ENCODE data around the gene CACYBP.
A peak's percentile ranks its signal among the peaks of the same experiment; 100 is the strongest.
"Not testable (repeated sequence)": the region's sequence is repeated elsewhere in the genome, so short reads cannot be mapped to it uniquely, and the experiment has no call there.

CACYBP gene

GRCh38 chr1:175005085-175005783 is 5.5 kb downstream of the CACYBP start:
- no peak for DNase-seq (ENCODE audit: low read depth in 4 of 4, low spot score in 1 of 4)

GRCh38 chr1:175009532-175009931 is 9.8 kb downstream of the CACYBP start:
- DNase-seq (ENCODE audit: low read depth in 4 of 4, low spot score in 1 of 4) = no peak

- no peak for DNase-seq (ENCODE audit: low read depth in 4 of 4, low spot score in 1 of 4)
Measured at GRCh38 chr1:175013445-175013844, 13.7 kb downstream of the CACYBP start.

GRCh38 chr1:175015243-175015642 is 15.5 kb downstream of the CACYBP start:
- no peak for DNase-seq (ENCODE audit: low read depth in 4 of 4, low spot score in 1 of 4)

- DNase-seq (ENCODE audit: low read depth in 4 of 4, low spot score in 1 of 4) = no peak
Measured at GRCh38 chr1:175019524-175019923, 19.8 kb downstream of the CACYBP start.

GRCh38 chr1:175023043-175023921 is 23.5 kb downstream of the CACYBP start, which contains the start of gene MRPS14:
Gene MRPS14, minus strand, starts transcription at chr1:175023425. Its CDS starts 17 bp downstream, at chr1:175023408.
- DNase-seq (ENCODE audit: low read depth in 4 of 4, low spot score in 1 of 4) = peak; percentile 88 to 98 (median 98)

- not testable (repeated sequence) for DNase-seq (ENCODE audit: low read depth in 4 of 4, low spot score in 1 of 4)
Measured at GRCh38 chr1:175023922-175024242, 24.1 kb downstream of the CACYBP start.

- no peak for DNase-seq (ENCODE audit: low read depth in 4 of 4, low spot score in 1 of 4)
Measured at GRCh38 chr1:175024773-175025172, 25.0 kb downstream of the CACYBP start.

- no peak for DNase-seq (ENCODE audit: low read depth in 4 of 4, low spot score in 1 of 4)
Measured at GRCh38 chr1:175033953-175034352, 34.2 kb downstream of the CACYBP start.

GRCh38 chr1:175034775-175035174 is 35.0 kb downstream of the CACYBP start:
- DNase-seq (ENCODE audit: low read depth in 4 of 4, low spot score in 1 of 4) = no peak

GRCh38 chr1:175035865-175036264 is 36.1 kb downstream of the CACYBP start:
- DNase-seq (ENCODE audit: low read depth in 4 of 4, low spot score in 1 of 4) = no peak

GRCh38 chr1:175036476-175036875 is 36.7 kb downstream of the CACYBP start:
- DNase-seq (ENCODE audit: low read depth in 4 of 4, low spot score in 1 of 4) = no peak

GRCh38 chr1:175037416-175037815 is 37.7 kb downstream of the CACYBP start:
- DNase-seq (ENCODE audit: low read depth in 4 of 4, low spot score in 1 of 4) = no peak

GRCh38 chr1:175040324-175040879 is 40.7 kb downstream of the CACYBP start:
- no peak for DNase-seq (ENCODE audit: low read depth in 4 of 4, low spot score in 1 of 4)

GRCh38 chr1:175042650-175043049 is 42.9 kb downstream of the CACYBP start:
- DNase-seq (ENCODE audit: low read depth in 4 of 4, low spot score in 1 of 4) = no peak

- DNase-seq (ENCODE audit: low read depth in 4 of 4, low spot score in 1 of 4) = no peak
Measured at GRCh38 chr1:175043824-175044223, 44.1 kb downstream of the CACYBP start.

- DNase-seq (ENCODE audit: low read depth in 4 of 4, low spot score in 1 of 4) = not testable (repeated sequence)
Measured at GRCh38 chr1:175044591-175044990, 44.8 kb downstream of the CACYBP start.

GRCh38 chr1:175045097-175045496 is 45.4 kb downstream of the CACYBP start:
- no peak for DNase-seq (ENCODE audit: low read depth in 4 of 4, low spot score in 1 of 4)

GRCh38 chr1:175045519-175045918 is 45.8 kb downstream of the CACYBP start:
- DNase-seq (ENCODE audit: low read depth in 4 of 4, low spot score in 1 of 4) = no peak

- no peak for DNase-seq (ENCODE audit: low read depth in 4 of 4, low spot score in 1 of 4)
Measured at GRCh38 chr1:175050992-175051391, 51.2 kb downstream of the CACYBP start.

- no peak for DNase-seq (ENCODE audit: low read depth in 4 of 4, low spot score in 1 of 4)
Measured at GRCh38 chr1:175054736-175055135, 55.0 kb downstream of the CACYBP start.
